Measurements from ENCODE around the gene PSMA5.
"Not testable (repeated sequence)": the region's sequence is repeated elsewhere in the genome, so short reads cannot be mapped to it uniquely, and the experiment has no call there.

The PSMA5 gene

DNA sequence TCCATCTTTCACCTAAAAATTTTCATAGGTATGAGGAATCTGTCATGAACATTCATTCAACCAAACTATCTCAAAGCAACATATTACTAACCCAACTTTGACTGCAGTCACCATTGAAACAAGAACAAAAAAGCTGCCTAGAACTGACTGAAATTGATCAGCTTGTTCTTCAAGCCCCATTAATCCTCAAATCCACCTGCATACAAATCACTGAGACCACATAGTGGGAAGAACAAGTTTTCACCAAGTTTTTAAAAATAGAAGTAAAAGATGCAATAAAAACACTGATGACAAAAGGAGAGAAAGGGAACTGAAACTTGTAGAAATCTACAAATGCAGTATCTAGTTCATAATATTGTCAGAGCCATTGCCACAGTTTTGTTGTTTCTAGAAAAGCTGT lies 34.6 kb downstream of the PSMA5 start:
- DNase-seq = peak; percentile 15

DNA sequence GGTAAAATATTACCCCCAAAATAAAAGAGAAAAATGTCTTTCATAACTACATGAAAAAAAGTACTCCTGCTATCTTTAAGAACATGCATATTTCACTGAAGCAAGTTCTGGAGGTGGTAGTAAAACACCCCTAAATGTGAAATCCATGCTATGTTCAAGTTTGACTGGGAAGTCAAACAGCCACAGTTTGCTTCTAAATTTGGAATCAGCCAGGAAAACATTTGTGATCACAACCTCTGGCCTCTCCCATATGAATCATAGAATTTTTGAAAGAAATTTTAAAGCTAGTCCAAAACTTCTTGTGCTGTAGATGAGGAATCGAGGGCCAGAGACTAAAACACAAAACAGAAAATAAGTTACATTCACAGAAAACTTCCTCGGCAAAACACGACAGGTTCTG lies 35.1 kb downstream of the PSMA5 start:
- no peak for DNase-seq

DNA sequence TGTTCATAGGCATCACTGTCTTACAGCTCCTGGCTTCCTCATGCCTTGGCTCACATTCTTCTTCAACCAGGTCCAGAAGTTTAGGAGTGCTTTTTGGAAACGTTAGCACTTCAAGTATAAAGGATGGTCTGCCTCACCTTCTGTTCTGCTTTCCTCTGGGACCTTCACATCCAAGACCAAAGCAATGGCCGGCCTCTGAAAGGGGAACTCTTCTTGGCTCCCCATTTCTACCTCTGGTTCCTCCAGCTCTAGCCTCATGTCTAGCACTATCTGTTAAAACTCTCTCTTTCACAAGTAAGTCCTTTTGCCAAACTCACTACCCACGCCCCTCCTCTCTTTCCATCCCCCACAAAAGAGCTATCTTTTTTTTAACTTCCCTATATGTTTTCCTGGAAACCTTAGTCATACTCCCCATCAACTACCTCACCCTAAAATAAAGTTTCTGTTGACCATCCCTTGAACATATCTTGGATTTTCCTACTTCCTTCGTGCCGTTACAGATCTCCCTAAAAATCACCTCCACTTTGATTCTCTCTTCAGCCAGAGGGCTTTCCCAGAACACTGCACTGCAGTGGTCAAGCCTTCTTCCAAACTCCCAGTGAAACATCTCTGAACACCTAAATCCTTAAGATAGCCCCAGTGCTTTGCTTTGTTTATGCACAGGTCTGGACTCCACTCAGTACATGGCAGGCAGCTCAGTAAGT lies 36.5 kb downstream of the PSMA5 start:
- no peak for DNase-seq

DNA sequence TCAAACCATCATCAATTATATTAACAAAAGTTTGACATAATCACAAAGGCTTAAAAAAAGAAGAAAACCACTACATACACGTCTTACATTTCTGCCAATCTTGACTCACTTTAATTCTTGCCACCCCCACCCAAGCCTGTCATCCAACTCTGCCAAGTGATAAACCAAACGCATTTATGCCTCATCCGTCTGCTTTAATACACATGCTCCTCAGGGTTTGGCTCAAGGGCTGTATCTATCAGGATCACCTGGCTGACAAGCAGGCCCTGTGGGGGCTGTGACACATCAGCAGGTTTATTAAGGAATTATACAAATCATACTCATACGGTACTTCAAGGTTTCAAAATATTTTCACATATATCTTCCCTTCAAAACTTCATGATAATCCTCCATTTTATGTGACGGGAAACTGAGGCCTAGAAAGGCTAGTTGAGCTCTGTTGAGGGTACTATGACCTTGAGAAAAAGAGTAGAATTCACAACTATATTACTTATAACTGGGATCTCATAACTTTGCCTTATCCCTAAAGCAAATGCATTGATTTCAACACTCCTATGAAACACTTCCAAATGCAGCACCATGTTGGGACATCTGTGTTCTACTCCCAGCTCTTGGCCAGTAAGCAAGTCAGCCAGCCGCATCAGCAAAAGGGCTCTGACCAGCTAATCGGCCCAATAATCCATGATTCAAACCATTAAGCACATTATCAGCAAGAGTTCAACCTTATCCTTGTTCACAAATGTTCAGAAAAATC lies 37.2 kb downstream of the PSMA5 start:
- DNase-seq = no peak

DNA sequence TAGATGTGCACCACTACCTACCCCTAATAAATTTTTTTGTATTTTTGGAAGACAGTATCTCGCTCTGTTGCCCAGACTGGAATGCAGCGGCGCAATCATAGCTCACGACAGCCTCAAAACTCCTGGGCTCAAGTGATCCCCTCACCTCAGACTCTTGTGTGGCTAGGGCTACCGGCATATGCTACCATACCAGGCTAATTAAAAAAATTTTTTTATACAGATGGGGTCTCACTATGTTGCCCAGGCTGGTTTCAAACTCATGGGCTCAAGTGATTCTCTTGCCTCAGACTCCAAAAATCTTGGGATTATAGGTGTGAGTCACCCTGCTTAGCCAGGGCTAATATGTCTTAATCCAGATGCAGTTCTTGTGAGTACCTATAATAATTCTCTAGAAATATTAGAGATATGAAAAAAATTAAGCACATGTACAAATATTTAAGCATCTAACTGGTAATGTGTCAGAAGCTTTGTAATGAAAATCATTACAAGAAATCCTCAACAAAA lies 38.0 kb downstream of the PSMA5 start:
- no peak for DNase-seq

DNA sequence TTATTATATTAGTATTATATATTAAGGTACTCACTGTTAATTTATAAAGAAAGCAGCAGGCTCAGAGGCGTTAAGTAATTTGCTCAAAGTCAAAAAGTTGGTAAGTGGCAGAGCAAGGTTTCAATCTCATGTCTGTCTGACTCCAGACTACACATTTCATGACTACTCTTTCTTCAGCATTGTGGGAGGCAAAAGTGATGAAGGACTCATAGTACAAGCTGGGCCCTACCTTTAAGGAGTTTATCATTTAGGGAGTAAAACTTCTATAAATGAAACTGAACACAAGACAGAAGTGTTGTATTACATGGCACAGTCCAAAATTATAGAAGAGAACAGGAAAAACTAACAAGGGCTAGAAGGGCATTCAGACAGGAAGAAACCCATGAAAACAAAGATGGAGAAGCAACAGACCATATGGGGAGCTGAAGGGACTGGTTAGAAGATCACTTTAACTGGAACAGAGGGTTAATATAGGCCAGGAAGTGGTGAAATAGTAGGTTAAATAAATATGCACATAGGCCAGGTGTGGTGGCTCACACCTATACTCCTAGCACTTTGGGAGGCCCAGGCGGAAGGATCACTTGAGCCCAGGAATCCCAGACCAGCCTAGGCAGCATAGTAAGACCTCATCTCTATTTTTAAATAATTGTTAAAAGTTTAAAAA lies 40.1 kb downstream of the PSMA5 start:
- no peak for DNase-seq

DNA sequence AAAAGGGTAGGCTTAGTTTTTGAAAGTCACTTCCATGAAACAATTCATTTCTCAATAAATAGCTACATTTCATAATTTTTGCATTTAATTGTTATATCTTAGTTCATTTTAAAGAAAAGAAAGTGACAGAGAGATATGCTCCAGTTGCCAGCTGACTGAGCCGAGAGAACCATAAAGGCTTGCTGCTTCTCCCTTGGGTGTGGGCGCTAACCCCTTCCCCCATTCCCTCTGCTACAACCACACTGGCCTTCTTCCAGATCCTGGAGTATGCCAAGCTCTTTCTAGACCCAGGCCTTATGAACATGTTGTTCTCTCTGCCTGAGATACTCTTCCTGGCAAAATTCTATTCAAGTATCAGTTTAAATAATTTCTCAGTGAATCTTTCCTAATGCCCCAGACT lies 40.8 kb downstream of the PSMA5 start:
- no peak for DNase-seq

DNA sequence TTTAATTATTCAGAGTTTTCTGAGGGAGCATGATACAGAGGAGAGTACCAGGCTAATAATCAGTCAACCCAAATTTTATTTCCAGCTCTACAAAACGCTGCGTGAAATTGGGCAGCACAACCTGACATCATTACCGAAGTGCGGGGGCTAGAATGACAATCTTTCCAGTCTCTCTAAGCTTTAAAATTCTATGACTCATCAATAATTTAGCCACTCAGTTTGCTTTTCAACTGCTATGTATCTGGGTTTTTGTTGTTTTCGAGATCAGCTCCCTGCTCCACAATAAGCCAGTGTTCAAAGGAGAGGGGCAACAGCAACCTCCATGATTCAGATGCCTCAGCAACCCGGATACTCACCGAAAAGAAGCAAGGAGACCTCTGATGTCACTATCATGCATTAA lies 42.4 kb downstream of the PSMA5 start:
- DNase-seq = no peak

DNA sequence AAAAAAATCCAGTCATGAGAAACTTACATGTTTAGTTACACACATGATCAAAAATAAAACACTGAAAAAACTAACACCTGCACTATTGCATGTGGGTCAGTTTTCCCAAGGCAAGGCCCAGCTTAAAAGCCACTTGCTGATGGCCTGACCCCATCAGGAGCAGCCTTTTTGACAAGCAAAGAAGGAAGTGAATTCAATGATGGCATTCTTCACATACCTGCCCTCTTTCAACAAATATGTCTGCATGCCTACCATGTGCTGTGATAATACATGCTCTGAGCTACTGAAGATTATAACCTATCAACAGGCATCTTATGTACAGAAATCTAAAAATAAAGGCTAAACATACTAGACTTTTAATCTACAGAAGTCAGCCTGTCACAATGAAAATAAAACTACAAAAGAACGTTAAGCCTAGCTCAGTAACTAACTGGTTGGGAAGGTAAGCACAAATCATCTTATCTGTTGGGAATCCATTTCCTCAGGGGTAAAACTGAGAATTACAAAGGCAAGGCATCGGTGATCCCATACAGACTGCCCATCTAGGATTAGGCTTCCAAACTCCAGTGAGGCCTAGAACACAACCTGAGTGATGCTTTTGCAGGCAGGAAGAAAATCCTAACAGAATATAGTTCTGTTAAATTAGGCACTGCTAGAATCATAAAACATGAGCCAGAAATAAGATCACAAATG lies 43.0 kb downstream of the PSMA5 start:
- no peak for DNase-seq

DNA sequence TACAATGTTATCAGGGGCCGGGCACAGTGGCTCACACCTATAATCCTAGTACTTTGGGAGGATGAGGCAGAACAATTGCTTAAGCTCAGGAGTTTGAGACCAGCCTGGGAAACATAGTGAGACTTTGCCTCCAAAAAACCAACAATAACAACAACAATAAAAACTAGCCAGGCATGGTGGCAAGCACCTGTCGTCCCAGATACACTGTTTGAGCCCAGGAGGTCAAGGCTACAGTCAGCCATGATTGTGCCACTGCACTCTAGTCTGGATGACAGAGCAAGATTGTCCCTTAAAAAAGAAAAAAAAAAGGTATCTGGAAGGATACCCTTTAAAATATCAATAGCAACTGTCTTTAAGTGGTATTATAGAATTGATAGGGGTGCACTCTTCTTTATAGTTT lies 44.7 kb downstream of the PSMA5 start:
- DNase-seq = no peak

DNA sequence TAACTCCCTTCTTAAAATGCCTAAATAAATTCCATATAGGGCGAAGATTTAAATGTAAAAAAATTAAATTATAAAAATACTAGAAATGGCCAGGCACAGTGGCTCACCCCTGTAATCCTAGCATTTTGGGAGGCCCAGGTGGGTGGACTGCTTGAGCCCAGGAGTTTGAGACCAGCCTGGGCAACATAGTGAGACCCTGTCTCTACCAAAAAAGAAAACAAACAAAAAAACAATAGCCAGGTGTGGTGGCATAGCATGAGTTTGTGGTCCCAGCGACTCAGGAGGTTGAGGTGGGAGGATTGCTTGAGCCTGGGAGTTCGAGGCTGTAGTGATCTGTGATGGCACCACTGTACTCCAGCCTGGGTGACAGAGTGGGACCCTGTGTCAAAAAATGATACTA lies 46.3 kb downstream of the PSMA5 start:
- DNase-seq = no peak

DNA sequence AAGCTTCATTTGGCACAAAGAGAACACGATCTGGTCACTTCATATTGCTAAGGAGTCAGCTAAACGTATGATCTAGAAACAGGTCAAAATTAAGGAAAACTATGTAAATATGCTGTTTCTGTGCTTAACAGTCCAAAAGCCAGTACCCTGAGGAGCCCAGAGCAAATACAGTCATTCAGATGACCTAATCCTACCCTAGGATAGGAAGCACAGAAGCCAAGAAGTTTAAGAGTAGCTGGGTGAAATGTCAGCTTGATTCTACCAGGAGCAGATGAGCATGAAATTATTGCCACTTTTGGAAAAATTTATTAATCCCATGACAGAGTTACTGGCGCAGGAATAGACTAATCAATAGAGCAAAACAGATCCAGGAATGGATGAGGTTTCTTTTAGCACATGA lies 46.8 kb downstream of the PSMA5 start:
- DNase-seq = no peak

DNA sequence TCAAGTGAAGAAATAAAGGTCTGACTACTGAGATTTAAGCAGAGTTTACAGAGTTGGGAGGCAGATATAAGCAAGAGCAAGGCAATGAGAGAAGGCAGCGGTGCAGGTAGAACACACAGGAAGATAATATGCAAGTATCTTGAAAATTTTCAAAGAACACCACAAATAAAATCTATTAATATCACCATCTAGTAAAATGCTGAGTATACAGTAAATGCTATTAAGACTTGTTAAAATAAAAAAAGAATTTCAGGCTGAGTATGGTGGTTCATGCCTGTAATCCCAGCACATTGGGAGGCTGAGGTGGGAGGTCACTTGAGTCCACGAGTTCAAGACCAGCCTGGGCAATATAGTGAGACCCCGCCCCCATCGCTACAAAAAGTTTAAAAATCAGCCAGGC lies 48.5 kb downstream of the PSMA5 start:
- DNase-seq = no peak

DNA sequence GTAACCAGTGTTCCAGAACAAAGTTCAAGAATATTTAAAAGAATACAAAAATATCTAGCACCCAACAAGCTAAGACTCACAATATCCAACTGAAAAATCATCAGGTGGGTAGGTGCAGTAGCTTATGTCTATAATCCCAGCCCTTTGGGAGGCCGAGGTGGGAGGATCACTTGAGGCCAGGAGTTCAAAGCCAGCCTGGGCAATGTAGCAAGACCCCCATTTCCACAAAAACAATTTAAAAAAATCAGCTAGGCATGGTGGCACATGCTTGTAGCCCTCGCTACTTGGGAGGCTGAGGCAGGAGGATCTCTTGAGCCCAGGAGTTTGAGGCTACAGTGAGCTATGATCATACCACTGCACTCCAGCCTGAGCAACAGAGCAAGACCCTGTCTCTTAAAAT lies 52.6 kb downstream of the PSMA5 start:
- not testable (repeated sequence) for DNase-seq

DNA sequence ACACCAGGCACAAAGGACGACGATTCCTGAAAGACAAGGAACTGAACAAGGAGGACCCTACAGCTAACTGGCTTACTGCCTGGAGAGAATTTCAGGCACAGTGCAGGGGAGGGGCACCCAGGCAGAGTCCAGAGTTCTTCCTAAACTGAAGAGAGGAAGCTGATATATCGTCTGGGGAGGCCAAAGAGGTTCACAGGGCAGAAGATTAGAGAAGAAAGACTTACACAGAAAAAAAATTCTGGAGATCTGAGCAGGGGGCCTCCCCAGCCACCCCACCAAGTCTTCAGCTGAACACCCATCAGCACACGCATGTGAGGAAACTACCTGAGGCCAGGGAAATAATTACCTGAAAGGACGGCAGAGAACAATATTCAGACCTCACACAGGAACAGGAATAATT lies 53.1 kb downstream of the PSMA5 start:
- DNase-seq = no peak

DNA sequence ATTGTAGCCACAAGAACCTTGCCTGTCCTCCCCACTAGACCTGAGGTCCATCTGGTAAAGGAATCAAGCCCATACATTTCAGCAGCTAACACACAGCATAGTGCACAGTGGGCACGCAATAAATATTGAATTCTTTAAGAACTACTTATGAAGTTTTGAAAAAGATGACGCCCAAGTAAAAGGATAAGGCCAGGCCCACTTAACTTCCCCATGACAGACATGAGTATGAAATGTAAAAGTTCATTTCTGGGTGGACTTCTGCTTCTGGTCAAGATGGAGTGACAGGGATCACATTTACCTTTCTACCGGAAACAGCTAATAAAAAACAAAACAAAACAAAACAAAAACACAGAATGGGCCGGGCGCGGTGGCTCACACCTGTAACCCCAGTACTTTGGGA lies 54.0 kb downstream of the PSMA5 start:
- no peak for DNase-seq

DNA sequence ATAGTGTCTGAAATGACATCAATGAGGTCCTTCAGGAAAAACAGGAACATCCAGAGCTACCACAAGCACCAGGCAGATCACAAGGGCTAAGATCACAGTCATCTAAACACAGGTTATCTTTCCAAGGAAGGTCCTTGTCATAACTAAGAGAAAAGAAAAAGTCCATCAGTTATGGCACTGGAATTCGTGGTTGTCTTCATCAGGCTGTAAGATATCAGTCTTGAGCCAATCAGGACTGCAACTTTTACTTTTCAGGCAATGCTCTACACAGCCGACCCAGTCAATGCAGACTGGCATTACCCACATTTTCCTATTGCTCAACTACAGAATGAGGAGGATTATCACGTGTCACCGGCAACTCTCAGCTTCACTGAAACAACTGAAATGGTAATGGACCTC lies 54.9 kb downstream of the PSMA5 start:
- DNase-seq = peak; percentile 7

DNA sequence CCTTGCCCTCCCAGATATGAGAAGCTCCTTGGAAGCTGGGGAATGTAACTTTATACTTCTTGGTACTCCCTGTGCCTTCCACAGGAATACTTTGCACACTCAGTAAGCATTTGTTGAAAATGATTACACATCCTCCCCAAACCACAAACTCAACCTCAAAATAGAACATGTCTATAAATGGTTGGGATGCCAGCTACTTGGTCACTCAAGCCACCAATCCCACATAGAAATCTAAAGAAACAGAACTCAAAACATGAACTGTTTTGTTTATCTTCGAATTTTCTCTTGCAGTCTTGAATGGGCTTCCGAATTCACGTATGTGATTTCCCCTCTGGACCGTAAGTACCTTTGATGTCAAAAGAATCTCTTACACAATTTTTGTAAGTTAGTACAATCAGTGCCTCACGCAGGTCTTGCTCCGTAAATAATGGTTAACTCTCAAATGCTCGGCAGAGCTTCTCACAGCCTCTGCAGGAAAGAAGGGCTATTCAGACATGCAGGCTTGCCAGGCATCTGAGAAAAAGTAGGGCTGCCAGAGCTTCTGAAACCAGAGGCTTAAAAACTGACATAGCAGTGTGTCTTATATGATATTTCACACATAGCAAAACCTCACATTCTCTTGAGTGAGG lies 55.4 kb downstream of the PSMA5 start:
- DNase-seq = peak; percentile 32

DNA sequence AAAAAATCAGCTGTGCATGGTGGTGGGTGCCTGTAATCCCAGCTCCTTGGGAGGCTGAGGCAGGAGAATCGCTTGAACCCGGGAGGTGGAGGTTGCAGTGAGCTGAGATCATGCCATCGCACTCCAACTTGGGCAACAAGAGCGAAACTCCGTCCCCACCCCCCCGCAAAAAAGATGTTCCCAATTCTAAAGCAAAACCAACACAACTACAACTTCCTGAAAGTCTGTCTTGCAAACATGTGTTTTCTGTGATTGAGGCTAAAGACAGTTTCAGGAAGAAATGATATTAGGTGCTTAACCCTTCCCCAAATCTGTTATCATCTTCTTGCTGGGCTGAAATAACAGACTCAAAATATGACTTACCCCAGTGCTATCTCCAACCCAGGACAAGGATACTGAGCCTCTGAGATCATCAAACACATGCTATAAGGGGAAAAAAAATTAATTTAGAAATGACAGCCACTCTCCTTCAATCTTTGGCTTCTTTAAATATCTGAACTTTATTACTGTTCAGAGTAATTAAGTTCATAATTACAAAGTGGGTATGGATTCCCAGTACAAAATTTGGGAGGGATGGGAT lies 57.0 kb downstream of the PSMA5 start:
- no peak for DNase-seq

DNA sequence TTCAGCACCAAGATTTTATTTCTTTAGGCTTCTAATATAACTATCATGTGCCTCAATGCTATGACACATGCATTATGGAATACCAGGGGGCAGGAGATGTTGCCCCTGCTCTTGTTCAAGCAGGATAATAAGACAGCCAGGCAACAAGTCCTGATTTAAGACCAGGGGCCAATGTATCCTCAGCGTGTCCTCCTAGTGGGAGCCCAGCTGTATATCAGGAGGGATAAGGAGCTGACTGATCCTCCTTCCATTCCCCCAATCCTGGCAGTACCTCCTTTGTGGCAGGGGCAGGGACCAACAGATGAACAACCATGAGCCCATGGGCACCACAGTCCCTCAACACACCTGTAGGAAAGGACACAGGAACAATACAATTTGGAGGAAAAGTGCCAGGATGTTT lies 57.8 kb downstream of the PSMA5 start:
- DNase-seq = no peak

DNA sequence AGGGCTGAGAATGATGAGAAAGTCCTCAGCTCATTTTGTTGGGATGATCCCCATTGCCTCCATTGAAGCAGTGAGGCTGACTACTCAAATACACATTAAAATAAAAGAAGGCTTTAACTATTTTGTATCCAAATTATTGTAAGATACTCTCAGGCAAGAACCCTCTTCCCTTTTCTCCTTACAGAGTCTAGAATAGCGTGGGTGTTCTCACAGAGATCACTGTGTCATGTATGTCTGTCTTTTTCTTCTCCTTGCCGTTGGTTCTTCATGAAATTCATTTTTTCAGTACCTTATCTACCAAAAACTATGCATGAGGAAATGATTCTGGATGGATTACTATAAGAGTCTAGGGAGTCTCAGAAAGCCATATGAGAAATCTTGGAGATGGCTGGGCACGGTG lies 58.6 kb downstream of the PSMA5 start:
- no peak for DNase-seq

DNA sequence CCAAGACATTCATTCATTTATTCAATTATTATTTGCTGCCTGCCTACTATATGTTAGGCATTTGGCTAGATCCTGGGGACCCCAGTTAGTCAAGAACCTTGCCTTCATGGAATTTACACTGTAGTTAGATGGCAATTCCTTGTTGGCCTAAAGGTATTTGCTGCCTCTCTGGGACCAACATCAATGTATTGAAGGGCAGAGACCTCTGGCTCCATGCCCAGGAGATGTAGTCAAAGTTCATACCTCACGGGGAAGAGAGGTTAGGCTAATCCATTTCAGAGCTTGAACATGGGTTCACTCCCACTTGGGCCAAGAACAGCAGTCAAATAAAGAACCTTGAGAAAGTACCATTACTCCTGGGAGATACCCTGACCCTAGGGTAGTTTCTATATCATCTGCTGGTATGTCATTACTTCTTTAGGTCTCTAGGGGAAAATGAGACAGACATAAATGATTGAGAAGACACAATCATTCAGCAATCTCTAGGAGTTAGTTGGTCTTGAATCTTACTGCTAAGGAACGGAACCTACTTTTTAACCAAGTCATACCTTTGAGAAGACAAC lies 60.5 kb downstream of the PSMA5 start:
- DNase-seq = no peak

All from RPMI8226 (cell line).